Lower leg skin (tissue), 3 donors: ENCODE measurements around the gene RPL13.

ENCODE experiments used
- CTCF ChIP-seq, 3 donors: fragments of 450-650 bp; IDR thresholded peaks; one replicate each; pipeline ENCODE4 v1.5.1; 2016; ENCODE audit warnings: antibody characterized with exemption in 3 of 3, mild to moderate bottlenecking in 3 of 3, moderate library complexity in 2 of 3
- POLR2A ChIP-seq, 2 donors: fragments of 450-650 bp; IDR thresholded peaks; one replicate each; pipeline ENCODE4 v1.6.1; 2016 to 2017; ENCODE audit warnings: antibody characterized with exemption in 2 of 2, mild to moderate bottlenecking in 1 of 2, moderate library complexity in 1 of 2

GRCh38 chr16:89593841-89594240 is 33.4 kb downstream of the RPL13 start:
- TF ChIP-seq CTCF (IDR thresholded peaks at IDR 0.05) (no peak), POLR2A (IDR thresholded peaks at IDR 0.05) (no peak)
